K562 (cell line): Measurements from ENCODE around the gene AURKB. TPM values are rescaled to one million over a fixed set of nuclear protein-coding genes. Genes with fewer than 3 reads are reported as not detected.
A peak's percentile ranks its signal among the peaks of the same experiment; 100 is the strongest.

Experiments used
- ETV1 ChIP-seq: fragments of 450-650 bp; conservative IDR thresholded peaks from 2 replicates; pipeline ENCODE4 v1.6.1; 2016; ENCODE audit warnings: missing genetic modification characterization, control low read depth, low read depth, missing compliant biosample characterization
- HDAC1 ChIP-seq, 2 experiments: fragments of 450-650 bp; IDR thresholded peaks; 2 replicates each; pipeline ENCODE4 v1.6.1; 2016 to 2017; ENCODE audit warnings: inconsistent platforms in 1 of 2, mild to moderate bottlenecking in 1 of 2, moderate library complexity in 1 of 2
- HNRNPK ChIP-seq: fragments of 200-400 bp; formaldehyde crosslinking; IDR thresholded peaks from one replicate; pipeline ENCODE4 v1.6.1; 2018; ENCODE audit warnings: mild to moderate bottlenecking, low read depth, low read length; ENCODE audit not compliant: poor library complexity, severe bottlenecking
- KLF16 ChIP-seq: IDR thresholded peaks from 2 replicates; pipeline ENCODE4 v1.6.1; 2016; ENCODE audit warnings: antibody characterized with exemption
- POLR2G ChIP-seq: fragments of 200-400 bp; formaldehyde crosslinking; IDR thresholded peaks from 2 replicates; pipeline ENCODE4 v1.6.1; 2017; ENCODE audit warnings: low read depth, mild to moderate bottlenecking, antibody characterized with exemption, low read length, moderate library complexity
- SIX5 ChIP-seq, 2 experiments: IDR thresholded peaks; 2 replicates each; pipeline ENCODE4 v1.6.1; 2011; ENCODE audit warnings: low read length in 2 of 2, borderline replicate concordance in 1 of 2, low read depth in 1 of 2, mild to moderate bottlenecking in 1 of 2, moderate library complexity in 1 of 2; ENCODE audit not compliant: insufficient read depth in 1 of 2
- ZNF133 ChIP-seq: fragments of 250-450 bp; sonication (Bioruptor Pico); IDR thresholded peaks from 2 replicates; pipeline ENCODE4 v1.4.0; 2020; ENCODE audit warnings: mild to moderate bottlenecking
- ZNF217 ChIP-seq: sonication (generic); formaldehyde crosslinking; IDR thresholded peaks from 2 replicates; pipeline ENCODE4 v1.8.0; 2022; ENCODE audit warnings: mild to moderate bottlenecking, missing genetic modification reagents
- ZNF584 ChIP-seq: fragments of 200-800 bp; sonication (Bioruptor generic); IDR thresholded peaks from 2 replicates; pipeline ENCODE4 v1.6.1; 2016; ENCODE audit warnings: low read depth, mild to moderate bottlenecking, missing genetic modification characterization, missing compliant biosample characterization
- ZNF79 ChIP-seq: fragments of 250-450 bp; sonication (Bioruptor Pico); IDR thresholded peaks from 2 replicates; pipeline ENCODE4 v1.4.0; 2020; ENCODE audit warnings: low read depth, mild to moderate bottlenecking, moderate library complexity
- polyA plus RNA-seq, 8 experiments: library from polyadenylated mRNA; depleted of rRNA in 4 of 8; stranded (reverse) in 5 of 8; unstranded in 3 of 8; fragments of >200 nt; fragmentation: Nextera tagmentation in 2 of 8; fragmentation: Illumina TruSeq in 1 of 8; extraction: Ambion mirVana in 2 of 8; extraction: Trizol in 1 of 8; gene quantifications; 2 replicates each; pipeline versions ENCODE4 v1.2.1 to v1.2.3, GENCODE V29; 2011 to 2014; ENCODE audit warnings: inconsistent platforms in 1 of 8, missing spikeins in 1 of 8
- total RNA-seq, 7 experiments: library from RNA; depleted of rRNA in 6 of 7; stranded (reverse); fragments of >200 nt in 6 of 7; fragmentation: Illumina TruSeq in 2 of 7; extraction: Trizol in 2 of 7; gene quantifications; 2 replicates each; pipeline versions ENCODE4 v1.2.1 to v1.2.3, GENCODE V29; 2011 to 2021; ENCODE audit warnings: low replicate concordance in 1 of 7
- TF ChIP-seq, protein P1 (sequence below), 2 experiments: fragments of 250-450 bp in 1 of 2; fragments of 450-650 bp in 1 of 2; sonication (Bioruptor Pico) in 1 of 2; IDR thresholded peaks; 2 replicates each; pipeline versions ENCODE4 v1.6.1 to v1.8.0; 2016 to 2021; ENCODE audit warnings: mild to moderate bottlenecking in 2 of 2, moderate library complexity in 2 of 2, missing compliant biosample characterization in 1 of 2, missing genetic modification characterization in 1 of 2
- TF ChIP-seq, protein P2 (sequence below): fragments of 250-450 bp; sonication (Bioruptor Pico); IDR thresholded peaks from 2 replicates; pipeline ENCODE4 v1.8.0; 2021; ENCODE audit warnings: moderate library complexity, mild to moderate bottlenecking, inconsistent platforms
- TF ChIP-seq, protein P3 (sequence below): sonication (generic); formaldehyde crosslinking; IDR thresholded peaks from 2 replicates; pipeline ENCODE4 v1.5.0; 2020; ENCODE audit warnings: missing genetic modification reagents
- TF ChIP-seq, protein P4 (sequence below): fragments of 250-450 bp; sonication (Bioruptor Pico); IDR thresholded peaks from 2 replicates; pipeline ENCODE4 v1.4.0; 2020; ENCODE audit warnings: mild to moderate bottlenecking, moderate library complexity, borderline replicate concordance
- TF ChIP-seq, protein P5 (sequence below): fragments of 450-650 bp; formaldehyde crosslinking; IDR thresholded peaks from 2 replicates; pipeline ENCODE4 v1.4.0; 2020; ENCODE audit warnings: mild to moderate bottlenecking
- TF ChIP-seq, protein P6 (sequence below): sonication (generic); formaldehyde crosslinking; IDR thresholded peaks from 2 replicates; pipeline ENCODE4 v1.8.0; 2022; ENCODE audit warnings: mild to moderate bottlenecking, missing genetic modification reagents, borderline replicate concordance

The AURKB gene
- total and polyA plus RNA-seq, 9 of the 15 experiments (the other 6 are each of a cell fraction or from before 2014, with no cell fraction given) = 27.2 to 114 (median 74.8) TPM

DNA sequence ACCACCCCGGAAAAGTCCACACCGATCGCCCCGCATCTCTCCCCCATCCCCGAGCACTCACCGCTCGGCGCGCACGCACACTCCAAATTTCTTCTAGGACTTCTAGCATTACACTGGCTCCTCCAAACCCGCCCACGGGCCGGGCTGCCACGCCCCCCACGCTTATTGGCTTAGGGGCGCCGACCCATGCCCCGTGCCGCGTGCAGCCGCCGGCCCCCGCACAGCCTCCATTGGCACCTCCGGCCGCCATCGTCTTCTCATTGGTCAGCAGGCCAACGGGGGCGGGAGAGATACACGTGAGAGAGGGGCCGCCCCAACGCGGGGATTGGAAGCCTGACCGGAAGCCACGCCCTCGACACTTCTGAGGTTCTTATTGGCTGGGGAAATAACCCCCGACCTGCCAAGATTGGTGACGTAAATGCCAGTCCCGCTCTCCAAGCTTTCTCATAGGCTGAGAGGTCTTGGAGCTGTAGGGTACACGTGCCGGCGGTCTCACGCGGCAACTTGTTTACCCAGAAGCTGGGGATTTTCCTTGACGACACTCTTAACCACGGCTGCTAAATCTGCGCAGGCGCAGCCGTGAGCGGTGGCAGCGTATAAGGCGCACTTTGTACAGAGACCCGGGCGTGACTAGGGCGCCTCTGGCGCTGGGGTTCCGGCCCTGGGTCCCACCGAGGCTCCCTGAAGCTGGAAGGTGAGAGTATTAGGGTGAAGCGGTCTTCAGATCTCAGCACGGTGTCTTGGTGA, 54.0 kb downstream of the AURKB start (continued):
- TF ChIP-seq SIX5 (IDR thresholded peaks at IDR 0.05; ENCODE audit: borderline replicate concordance in 1 of 2, insufficient read depth in 1 of 2, low read depth in 1 of 2, low read length in 2 of 2) = no peak
- TF ChIP-seq ETV1 = no peak
- TF ChIP-seq, protein P1, sequence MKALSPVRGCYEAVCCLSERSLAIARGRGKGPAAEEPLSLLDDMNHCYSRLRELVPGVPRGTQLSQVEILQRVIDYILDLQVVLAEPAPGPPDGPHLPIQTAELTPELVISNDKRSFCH (CRISPR knock-in tag; IDR thresholded peaks at IDR 0.05) = no peak
- TF ChIP-seq, protein P1 (tag; IDR thresholded peaks at IDR 0.05) = no peak
- no peak for TF ChIP-seq ZNF217 (CRISPR knock-in tag)
- TF ChIP-seq ZNF133 (CRISPR knock-in tag) = no peak
- peak; percentile 82 for TF ChIP-seq POLR2G
- no peak for TF ChIP-seq ZNF584 (CRISPR knock-in tag)
- peak in 1 of 2 experiments; percentile 92; a peak in 2 of 4 replicates for TF ChIP-seq HDAC1 (IDR thresholded peaks at IDR 0.05)
- TF ChIP-seq HNRNPK = no peak
- TF ChIP-seq, protein P2, sequence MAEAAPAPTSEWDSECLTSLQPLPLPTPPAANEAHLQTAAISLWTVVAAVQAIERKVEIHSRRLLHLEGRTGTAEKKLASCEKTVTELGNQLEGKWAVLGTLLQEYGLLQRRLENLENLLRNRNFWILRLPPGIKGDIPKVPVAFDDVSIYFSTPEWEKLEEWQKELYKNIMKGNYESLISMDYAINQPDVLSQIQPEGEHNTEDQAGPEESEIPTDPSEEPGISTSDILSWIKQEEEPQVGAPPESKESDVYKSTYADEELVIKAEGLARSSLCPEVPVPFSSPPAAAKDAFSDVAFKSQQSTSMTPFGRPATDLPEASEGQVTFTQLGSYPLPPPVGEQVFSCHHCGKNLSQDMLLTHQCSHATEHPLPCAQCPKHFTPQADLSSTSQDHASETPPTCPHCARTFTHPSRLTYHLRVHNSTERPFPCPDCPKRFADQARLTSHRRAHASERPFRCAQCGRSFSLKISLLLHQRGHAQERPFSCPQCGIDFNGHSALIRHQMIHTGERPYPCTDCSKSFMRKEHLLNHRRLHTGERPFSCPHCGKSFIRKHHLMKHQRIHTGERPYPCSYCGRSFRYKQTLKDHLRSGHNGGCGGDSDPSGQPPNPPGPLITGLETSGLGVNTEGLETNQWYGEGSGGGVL (CRISPR knock-in tag) = no peak
- TF ChIP-seq ZNF79 = no peak
- TF ChIP-seq, protein P3, sequence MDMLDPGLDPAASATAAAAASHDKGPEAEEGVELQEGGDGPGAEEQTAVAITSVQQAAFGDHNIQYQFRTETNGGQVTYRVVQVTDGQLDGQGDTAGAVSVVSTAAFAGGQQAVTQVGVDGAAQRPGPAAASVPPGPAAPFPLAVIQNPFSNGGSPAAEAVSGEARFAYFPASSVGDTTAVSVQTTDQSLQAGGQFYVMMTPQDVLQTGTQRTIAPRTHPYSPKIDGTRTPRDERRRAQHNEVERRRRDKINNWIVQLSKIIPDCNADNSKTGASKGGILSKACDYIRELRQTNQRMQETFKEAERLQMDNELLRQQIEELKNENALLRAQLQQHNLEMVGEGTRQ (CRISPR knock-in tag) = no peak; the same call in 1 of the 2 replicates
- TF ChIP-seq KLF16 = 0 out of 2 replicates have a peak, but pooled peaks have one; percentile 27
- TF ChIP-seq, protein P4, sequence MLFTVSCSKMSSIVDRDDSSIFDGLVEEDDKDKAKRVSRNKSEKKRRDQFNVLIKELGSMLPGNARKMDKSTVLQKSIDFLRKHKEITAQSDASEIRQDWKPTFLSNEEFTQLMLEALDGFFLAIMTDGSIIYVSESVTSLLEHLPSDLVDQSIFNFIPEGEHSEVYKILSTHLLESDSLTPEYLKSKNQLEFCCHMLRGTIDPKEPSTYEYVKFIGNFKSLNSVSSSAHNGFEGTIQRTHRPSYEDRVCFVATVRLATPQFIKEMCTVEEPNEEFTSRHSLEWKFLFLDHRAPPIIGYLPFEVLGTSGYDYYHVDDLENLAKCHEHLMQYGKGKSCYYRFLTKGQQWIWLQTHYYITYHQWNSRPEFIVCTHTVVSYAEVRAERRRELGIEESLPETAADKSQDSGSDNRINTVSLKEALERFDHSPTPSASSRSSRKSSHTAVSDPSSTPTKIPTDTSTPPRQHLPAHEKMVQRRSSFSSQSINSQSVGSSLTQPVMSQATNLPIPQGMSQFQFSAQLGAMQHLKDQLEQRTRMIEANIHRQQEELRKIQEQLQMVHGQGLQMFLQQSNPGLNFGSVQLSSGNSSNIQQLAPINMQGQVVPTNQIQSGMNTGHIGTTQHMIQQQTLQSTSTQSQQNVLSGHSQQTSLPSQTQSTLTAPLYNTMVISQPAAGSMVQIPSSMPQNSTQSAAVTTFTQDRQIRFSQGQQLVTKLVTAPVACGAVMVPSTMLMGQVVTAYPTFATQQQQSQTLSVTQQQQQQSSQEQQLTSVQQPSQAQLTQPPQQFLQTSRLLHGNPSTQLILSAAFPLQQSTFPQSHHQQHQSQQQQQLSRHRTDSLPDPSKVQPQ = peak; percentile 100
- TF ChIP-seq, protein P5, sequence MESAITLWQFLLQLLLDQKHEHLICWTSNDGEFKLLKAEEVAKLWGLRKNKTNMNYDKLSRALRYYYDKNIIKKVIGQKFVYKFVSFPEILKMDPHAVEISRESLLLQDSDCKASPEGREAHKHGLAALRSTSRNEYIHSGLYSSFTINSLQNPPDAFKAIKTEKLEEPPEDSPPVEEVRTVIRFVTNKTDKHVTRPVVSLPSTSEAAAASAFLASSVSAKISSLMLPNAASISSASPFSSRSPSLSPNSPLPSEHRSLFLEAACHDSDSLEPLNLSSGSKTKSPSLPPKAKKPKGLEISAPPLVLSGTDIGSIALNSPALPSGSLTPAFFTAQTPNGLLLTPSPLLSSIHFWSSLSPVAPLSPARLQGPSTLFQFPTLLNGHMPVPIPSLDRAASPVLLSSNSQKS = no peak
- TF ChIP-seq, protein P6, sequence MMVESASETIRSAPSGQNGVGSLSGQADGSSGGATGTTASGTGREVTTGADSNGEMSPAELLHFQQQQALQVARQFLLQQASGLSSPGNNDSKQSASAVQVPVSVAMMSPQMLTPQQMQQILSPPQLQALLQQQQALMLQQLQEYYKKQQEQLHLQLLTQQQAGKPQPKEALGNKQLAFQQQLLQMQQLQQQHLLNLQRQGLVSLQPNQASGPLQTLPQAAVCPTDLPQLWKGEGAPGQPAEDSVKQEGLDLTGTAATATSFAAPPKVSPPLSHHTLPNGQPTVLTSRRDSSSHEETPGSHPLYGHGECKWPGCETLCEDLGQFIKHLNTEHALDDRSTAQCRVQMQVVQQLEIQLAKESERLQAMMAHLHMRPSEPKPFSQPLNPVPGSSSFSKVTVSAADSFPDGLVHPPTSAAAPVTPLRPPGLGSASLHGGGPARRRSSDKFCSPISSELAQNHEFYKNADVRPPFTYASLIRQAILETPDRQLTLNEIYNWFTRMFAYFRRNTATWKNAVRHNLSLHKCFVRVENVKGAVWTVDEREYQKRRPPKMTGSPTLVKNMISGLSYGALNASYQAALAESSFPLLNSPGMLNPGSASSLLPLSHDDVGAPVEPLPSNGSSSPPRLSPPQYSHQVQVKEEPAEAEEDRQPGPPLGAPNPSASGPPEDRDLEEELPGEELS (CRISPR knock-in tag) = peak; percentile 69; the same call in 1 of the 2 replicates
